GM12878 (cell line): ENCODE results near the gene CFAP157.

Experiments used
- CBX3 ChIP-seq: fragments of 200-600 bp; sonication (generic); IDR thresholded peaks from 2 replicates; pipeline ENCODE4 v1.6.1; 2016; ENCODE audit warnings: low read depth, borderline replicate concordance
- CREB1 ChIP-seq: IDR thresholded peaks from 2 replicates; pipeline ENCODE4 v1.6.1; 2012; ENCODE audit warnings: low read depth, mild to moderate bottlenecking, inconsistent platforms
- CTCF ChIP-seq, 3 experiments: IDR thresholded peaks in 2 of 3; conservative IDR thresholded peaks in 1 of 3; 2 replicates each; pipeline ENCODE4 v1.5.1; 2011; ENCODE audit warnings: low read depth in 3 of 3, low read length in 3 of 3, mild to moderate bottlenecking in 3 of 3, control low read depth in 2 of 3, moderate library complexity in 2 of 3, inconsistent platforms in 1 of 3, mixed read lengths in 1 of 3; ENCODE audit not compliant: control insufficient read depth in 2 of 3, insufficient read depth in 1 of 3; ENCODE audit errors: extremely low read depth in 1 of 3
- ESRRA ChIP-seq: IDR thresholded peaks from 2 replicates; pipeline ENCODE4 v1.6.1; 2012; ENCODE audit warnings: mild to moderate bottlenecking, low read length, improper control_type of control experiment
- JUNB ChIP-seq: IDR thresholded peaks from 2 replicates; pipeline ENCODE4 v1.6.1; 2016; ENCODE audit warnings: antibody characterized with exemption, mild to moderate bottlenecking
- NR2F1 ChIP-seq: fragments of 450-650 bp; conservative IDR thresholded peaks from 2 replicates; pipeline ENCODE4 v1.6.1; 2017; ENCODE audit warnings: mild to moderate bottlenecking
- POLR2A ChIP-seq: IDR thresholded peaks from 2 replicates; pipeline ENCODE4 v1.6.1; 2011; ENCODE audit warnings: low read depth, mild to moderate bottlenecking, low read length
- PRDM15 ChIP-seq: fragments of 450-650 bp; formaldehyde crosslinking; IDR thresholded peaks from 2 replicates; pipeline ENCODE4 v1.4.0; 2020; ENCODE audit warnings: mild to moderate bottlenecking, moderate library complexity
- REST ChIP-seq: IDR thresholded peaks from 2 replicates; pipeline ENCODE4 v1.6.1; 2012; ENCODE audit warnings: mild to moderate bottlenecking, low read depth, low read length
- SREBF1 ChIP-seq: IDR thresholded peaks from 2 replicates; pipeline ENCODE4 v1.6.1; 2012; ENCODE audit warnings: mild to moderate bottlenecking, low read length

GRCh38 chr9:127751269-127752054 is 44.7 kb downstream of the CFAP157 start:
- TF ChIP-seq JUNB (no peak), NR2F1 (no peak), CTCF (IDR thresholded peaks at IDR 0.05 in 2 of 3, conservative IDR thresholded peaks at IDR 0.05 in 1 of 3; ENCODE audit: control insufficient read depth in 2 of 3, extremely low read depth in 1 of 3, insufficient read depth in 1 of 3, low read depth in 3 of 3, low read length in 3 of 3) (no peak), SREBF1 (no peak), ESRRA (no peak), CBX3 (no peak), PRDM15 (CRISPR knock-in tag) (no peak), REST (peak; percentile 79), CREB1 (no peak), POLR2A (no peak)
